SU-DHL-6 (cell line): ENCODE measurements around the gene COMMD9.

ENCODE experiments used
- H2AFZ ChIP-seq: fragments of 200-600 bp; sonication (generic); 2 replicates; pipeline ENCODE4 v1.6.1; 2014; ENCODE audit warnings: low read depth, mild to moderate bottlenecking, moderate library complexity, mixed read lengths, antibody characterized with exemption, low read length; ENCODE audit not compliant: severe bottlenecking
- H3F3A ChIP-seq: fragments of 200-600 bp; shearing (Covaris generic); 2 replicates; pipeline ENCODE4 v1.6.0; 2016; ENCODE audit warnings: antibody characterized with exemption, mild to moderate bottlenecking; ENCODE audit not compliant: insufficient read depth
- H3K27ac ChIP-seq: fragments of 200-600 bp; sonication (generic); 2 replicates; pipeline ENCODE4 v1.5.1; 2016; ENCODE audit warnings: low read depth, mild to moderate bottlenecking, low read length, moderate library complexity, mixed read lengths
- H3K27me3 ChIP-seq: fragments of 200-600 bp; sonication (generic), shearing (Covaris generic); 2 replicates; pipeline ENCODE4 v1.6.0; 2014; ENCODE audit warnings: mild to moderate bottlenecking, low read length
- H3K36me3 ChIP-seq: fragments of 200-600 bp; sonication (generic); 2 replicates; pipeline ENCODE4 v1.6.1; 2014; ENCODE audit warnings: mild to moderate bottlenecking, low read length, mixed read lengths
- H3K4me2 ChIP-seq: fragments of 300-600, 200-600 bp; shearing (Covaris generic), sonication (generic); 2 replicates; pipeline ENCODE4 v1.6.0; 2014; ENCODE audit warnings: low read length, low read depth, mild to moderate bottlenecking; ENCODE audit not compliant: poor library complexity, severe bottlenecking
- H3K4me3 ChIP-seq: fragments of 200-600 bp; sonication (generic); 2 replicates; pipeline ENCODE4 v1.5.1; 2014; ENCODE audit warnings: antibody characterized with exemption, low read length, mild to moderate bottlenecking, mixed read lengths; ENCODE audit not compliant: insufficient read depth, poor library complexity, severe bottlenecking
- H3K79me2 ChIP-seq: fragments of 200-600 bp; sonication (generic); 2 replicates; pipeline ENCODE4 v1.6.1; 2014; ENCODE audit warnings: mild to moderate bottlenecking, low read length, moderate library complexity; ENCODE audit not compliant: insufficient read depth
- H3K9ac ChIP-seq: fragments of 200-600 bp; sonication (generic); 2 replicates; pipeline ENCODE4 v1.7.0; 2014; ENCODE audit warnings: mild to moderate bottlenecking, low read length
- H3K9me2 ChIP-seq: fragments of 200-600 bp; sonication (generic); replicated peaks from 2 replicates; pipeline ENCODE4 v1.6.1; 2014; ENCODE audit warnings: low read length; ENCODE audit not compliant: insufficient read depth
- H3K9me3 ChIP-seq: fragments of 200-600 bp; sonication (generic); 2 replicates; pipeline ENCODE4 v1.6.1; 2014; ENCODE audit warnings: low read length, mixed read lengths; ENCODE audit not compliant: insufficient read depth
- H4K20me1 ChIP-seq: fragments of 200-600 bp; sonication (generic); 2 replicates; pipeline ENCODE4 v1.6.1; 2014; ENCODE audit warnings: low read depth, mild to moderate bottlenecking, antibody characterized with exemption, low read length, moderate library complexity, mixed read lengths
- EZH2phosphoT487 ChIP-seq: fragments of 200-600 bp; sonication (generic), shearing (Covaris generic); conservative IDR thresholded peaks from 2 replicates; pipeline ENCODE4 v1.6.1; 2018; ENCODE audit warnings: mild to moderate bottlenecking, antibody characterized with exemption, low read length, moderate library complexity, mixed read lengths
- TF ChIP-seq, protein P1 (sequence below): fragments of 200-600 bp; sonication (generic); IDR thresholded peaks from one replicate; pipeline ENCODE4 v1.5.1; 2017; ENCODE audit warnings: antibody characterized with exemption, mild to moderate bottlenecking, low read length, moderate library complexity; ENCODE audit not compliant: insufficient read depth, poor library complexity, severe bottlenecking

COMMD9 gene

DNA sequence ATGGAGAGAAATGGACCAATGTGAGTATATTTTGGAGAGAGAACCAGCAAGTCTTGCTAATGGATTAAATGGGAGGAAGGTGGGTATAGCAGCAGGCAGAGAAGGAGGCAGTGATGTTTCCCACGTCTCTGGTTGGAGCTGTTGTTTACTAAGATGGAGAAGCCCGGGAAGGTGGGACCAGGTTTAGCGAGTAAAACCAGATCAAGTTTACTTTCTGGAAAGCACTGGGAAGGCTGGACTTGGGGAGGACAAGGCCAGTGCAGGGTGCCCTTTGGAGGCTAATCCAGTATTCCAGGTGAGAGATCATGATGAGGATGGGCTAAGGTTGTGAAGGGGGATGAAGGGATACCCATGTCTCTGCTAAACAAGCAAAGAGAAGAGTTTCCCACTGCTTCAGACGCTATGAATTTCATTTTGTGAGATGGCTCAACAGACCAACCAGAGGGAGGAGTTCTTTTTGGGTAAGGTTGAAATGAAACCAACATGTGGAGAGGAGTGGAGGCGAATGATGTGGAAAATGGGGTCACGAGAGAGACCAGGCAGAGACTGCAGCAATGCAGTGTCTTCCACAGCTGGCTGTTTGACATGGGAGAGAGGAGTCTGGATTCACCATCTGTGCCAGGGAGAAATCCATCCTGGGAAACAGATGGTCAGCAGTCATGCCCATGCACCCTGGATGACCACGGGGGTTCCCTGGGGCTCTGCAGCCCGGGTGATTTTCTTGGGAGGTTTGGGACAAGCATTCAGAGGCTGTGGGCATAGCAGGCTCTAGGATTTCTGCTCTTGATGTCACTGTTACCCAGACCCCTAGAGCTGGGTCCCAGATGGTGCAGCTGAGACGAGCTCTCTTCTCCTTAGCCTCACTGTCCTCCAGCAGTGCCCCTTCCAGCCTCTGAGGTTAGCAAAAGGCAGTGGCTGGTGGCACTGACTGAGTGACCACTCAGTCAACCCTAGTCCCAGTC lies 24.9 kb downstream of the COMMD9 start:
- H2AFZ ChIP-seq = no peak overlapping the region
- no peaks in the 10 kb centered on the region for H3F3A ChIP-seq
- no peaks in the 10 kb centered on the region for H4K20me1 ChIP-seq
- no peak overlapping the region for H3K4me2 ChIP-seq
- no peaks in the 10 kb centered on the region for H3K79me2 ChIP-seq
- H3K9me2 ChIP-seq = no peaks in the 10 kb centered on the region
- H3K36me3 ChIP-seq = no peaks in the 10 kb centered on the region
- TF ChIP-seq, protein P1, sequence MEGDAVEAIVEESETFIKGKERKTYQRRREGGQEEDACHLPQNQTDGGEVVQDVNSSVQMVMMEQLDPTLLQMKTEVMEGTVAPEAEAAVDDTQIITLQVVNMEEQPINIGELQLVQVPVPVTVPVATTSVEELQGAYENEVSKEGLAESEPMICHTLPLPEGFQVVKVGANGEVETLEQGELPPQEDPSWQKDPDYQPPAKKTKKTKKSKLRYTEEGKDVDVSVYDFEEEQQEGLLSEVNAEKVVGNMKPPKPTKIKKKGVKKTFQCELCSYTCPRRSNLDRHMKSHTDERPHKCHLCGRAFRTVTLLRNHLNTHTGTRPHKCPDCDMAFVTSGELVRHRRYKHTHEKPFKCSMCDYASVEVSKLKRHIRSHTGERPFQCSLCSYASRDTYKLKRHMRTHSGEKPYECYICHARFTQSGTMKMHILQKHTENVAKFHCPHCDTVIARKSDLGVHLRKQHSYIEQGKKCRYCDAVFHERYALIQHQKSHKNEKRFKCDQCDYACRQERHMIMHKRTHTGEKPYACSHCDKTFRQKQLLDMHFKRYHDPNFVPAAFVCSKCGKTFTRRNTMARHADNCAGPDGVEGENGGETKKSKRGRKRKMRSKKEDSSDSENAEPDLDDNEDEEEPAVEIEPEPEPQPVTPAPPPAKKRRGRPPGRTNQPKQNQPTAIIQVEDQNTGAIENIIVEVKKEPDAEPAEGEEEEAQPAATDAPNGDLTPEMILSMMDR = no peak
- no peaks in the 10 kb centered on the region for H3K27me3 ChIP-seq
- no peak overlapping the region for H3K4me3 ChIP-seq
- no peak overlapping the region for H3K9ac ChIP-seq
- no peak overlapping the region for H3K27ac ChIP-seq
- H3K9me3 ChIP-seq = no peaks in the 10 kb centered on the region

DNA sequence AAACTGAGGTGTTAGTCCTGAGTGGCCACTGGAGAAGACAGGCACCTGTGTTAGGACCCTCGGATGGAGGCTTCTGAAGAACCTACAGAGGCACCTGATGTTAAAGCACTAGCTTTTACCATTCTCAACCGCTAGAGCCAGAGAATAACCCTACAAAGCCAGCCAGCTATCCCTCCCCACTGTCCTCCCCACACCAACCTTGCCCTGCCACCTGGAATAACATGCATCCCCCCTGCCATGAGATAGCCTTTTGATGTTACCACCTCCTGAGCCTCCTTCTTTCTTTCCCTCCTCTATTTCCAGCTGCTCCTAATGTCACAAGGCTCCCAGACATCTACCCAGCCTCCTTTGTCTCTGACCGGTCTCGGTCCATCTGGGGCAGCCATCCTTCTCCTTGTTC lies 28.1 kb downstream of the COMMD9 start:
- no peaks in the 10 kb centered on the region for H4K20me1 ChIP-seq
- H3K4me2 ChIP-seq = no peak overlapping the region
- H3K4me3 ChIP-seq = no peak overlapping the region
- H3K9ac ChIP-seq = no peak overlapping the region
- no peaks in the 10 kb centered on the region for H3F3A ChIP-seq
- no peaks in the 10 kb centered on the region for H3K79me2 ChIP-seq
- H3K9me2 ChIP-seq = no peaks in the 10 kb centered on the region
- no peaks in the 10 kb centered on the region for H3K36me3 ChIP-seq
- H3K9me3 ChIP-seq = no peaks in the 10 kb centered on the region
- TF ChIP-seq EZH2phosphoT487 = no peak
- TF ChIP-seq, protein P1 = no peak
- H3K27ac ChIP-seq = no peak overlapping the region
- no peak overlapping the region for H2AFZ ChIP-seq
- no peaks in the 10 kb centered on the region for H3K27me3 ChIP-seq

DNA sequence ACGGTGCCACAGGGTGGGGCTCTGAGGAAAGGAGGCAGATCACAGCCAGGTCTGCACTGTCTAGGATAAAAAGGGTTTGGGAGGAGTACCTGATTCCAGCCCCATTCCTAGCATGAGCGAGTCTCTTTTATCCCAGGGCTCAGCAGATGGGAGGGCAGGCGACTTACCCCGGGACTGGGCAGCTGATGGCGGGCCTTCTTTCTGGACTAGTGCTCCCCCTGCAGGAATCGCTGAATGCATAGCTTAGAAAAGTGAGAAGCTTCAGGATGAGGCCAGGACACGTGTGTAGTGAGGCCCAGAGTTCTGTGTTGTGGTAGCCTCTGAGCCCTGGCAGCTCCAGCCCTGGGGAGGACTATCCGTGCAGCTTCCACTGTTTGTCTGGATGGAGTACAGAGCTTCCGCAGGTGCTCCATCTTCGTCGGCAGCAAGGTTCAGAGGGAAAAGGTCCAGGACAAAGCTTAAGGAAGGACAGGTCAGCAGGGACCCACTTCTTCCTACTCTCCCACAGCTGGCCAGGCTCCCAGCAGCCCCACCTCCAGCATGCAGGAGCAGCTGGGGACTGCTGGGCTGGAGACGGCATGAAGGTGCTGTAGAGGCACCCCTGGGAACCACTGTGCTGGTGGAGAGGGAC lies 30.4 kb downstream of the COMMD9 start:
- H2AFZ ChIP-seq = no peak overlapping the region

More for the DNA sequence above, 30.4 kb downstream of the COMMD9 start:
- no peaks in the 10 kb centered on the region for H3K27me3 ChIP-seq
- no peak overlapping the region for H3K9ac ChIP-seq
- H3K36me3 ChIP-seq = no peaks in the 10 kb centered on the region
- TF ChIP-seq EZH2phosphoT487 = no peak
- TF ChIP-seq, protein P1 = peak; percentile 28
- H4K20me1 ChIP-seq = no peaks in the 10 kb centered on the region
- H3K4me3 ChIP-seq = no peak overlapping the region
- no peak overlapping the region for H3K4me2 ChIP-seq
- no peaks in the 10 kb centered on the region for H3K9me3 ChIP-seq
- H3K9me2 ChIP-seq = no peaks in the 10 kb centered on the region
- no peaks in the 10 kb centered on the region for H3F3A ChIP-seq
- no peak overlapping the region for H3K27ac ChIP-seq
- H3K79me2 ChIP-seq = no peaks in the 10 kb centered on the region
